Subcutaneous abdominal adipose tissue (tissue), 5 donors: ENCODE data around the gene VTI1A.
"Not testable (repeated sequence)": the region's sequence is repeated elsewhere in the genome, so short reads cannot be mapped to it uniquely, and the experiment has no call there.

Source experiments
- H3K27ac ChIP-seq: one replicate; pipeline ENCODE4 v1.7.0; 2013; ENCODE audit warnings: low read depth, mild to moderate bottlenecking, inconsistent platforms, low read length, moderate library complexity
- H3K27me3 ChIP-seq, 5 donors: one replicate each; pipeline ENCODE4 v1.7.0; 2013; ENCODE audit warnings: low read length in 5 of 5, inconsistent platforms in 1 of 5; ENCODE audit not compliant: control insufficient read depth in 5 of 5, insufficient read depth in 4 of 5
- H3K36me3 ChIP-seq, 5 donors: one replicate each; pipeline ENCODE4 v1.7.0; 2013; ENCODE audit warnings: low read length in 5 of 5; ENCODE audit not compliant: control insufficient read depth in 5 of 5, insufficient read depth in 5 of 5
- H3K4me1 ChIP-seq, 5 donors: one replicate each; pipeline ENCODE4 v1.7.0; 2013; ENCODE audit warnings: low read length in 5 of 5, mild to moderate bottlenecking in 3 of 5, moderate library complexity in 1 of 5; ENCODE audit not compliant: control insufficient read depth in 5 of 5, insufficient read depth in 5 of 5
- H3K4me3 ChIP-seq, 5 donors: one replicate each; pipeline ENCODE4 v1.7.0; 2013; ENCODE audit warnings: low read length in 5 of 5, low read depth in 1 of 5
- H3K9ac ChIP-seq, 5 donors: one replicate each; pipeline ENCODE4 v1.7.0; 2013; ENCODE audit warnings: low read length in 5 of 5, mild to moderate bottlenecking in 4 of 5, moderate library complexity in 3 of 5
- H3K9me3 ChIP-seq, 5 donors: one replicate each; pipeline ENCODE4 v1.7.0; 2013; ENCODE audit warnings: low read length in 5 of 5; ENCODE audit not compliant: control insufficient read depth in 5 of 5
- donor health status: healthy.
- donor health status: healthy.
- donor health status: healthy.
- donor health status: healthy.
- donor health status: healthy.

VTI1A gene

GRCh38 chr10:112447620-112447928 lies 559 bp downstream of the VTI1A start:
- Histone ChIP-seq H3K9ac (peak overlapping the region; percentile 90 to 100 (median 99)), H3K27ac (peak overlapping the region; percentile 95), H3K36me3 (peaks cover 9 to 20% (median 15%) of the 10 kb centered on the region in 5 donors), H3K4me1 (peaks cover 3 to 29% (median 25%) of the 10 kb centered on the region in 5 donors), H3K27me3 (no peaks in the 10 kb centered on the region), H3K9me3 (no peaks in the 10 kb centered on the region), H3K4me3 (peak overlapping the region; percentile 94 to 100 (median 97))

- Histone ChIP-seq H3K9me3 (no peaks in the 10 kb centered on the region), H3K4me1 (peaks cover 3 to 29% (median 25%) of the 10 kb centered on the region in 5 donors), H3K4me3 (no peak overlapping the region), H3K27ac (no peak overlapping the region), H3K27me3 (no peaks in the 10 kb centered on the region), H3K9ac (no peak overlapping the region), H3K36me3 (peaks cover 3 to 11% (median 6%) of the 10 kb centered on the region in 5 donors)
Observed at GRCh38 chr10:112448888-112449287, 1.9 kb downstream of the VTI1A start.

- H3K4me3 ChIP-seq = no peak overlapping the region
- H3K27me3 ChIP-seq = no peaks in the 10 kb centered on the region
- H3K4me1 ChIP-seq = no peaks in the 10 kb centered on the region
- H3K9me3 ChIP-seq = no peaks in the 10 kb centered on the region
- H3K9ac ChIP-seq = no peak overlapping the region
- peaks cover 0 to 2% (median 0%) of the 10 kb centered on the region in 5 donors for H3K36me3 ChIP-seq
- no peak overlapping the region for H3K27ac ChIP-seq
Observed at GRCh38 chr10:112454910-112455779, 8.1 kb downstream of the VTI1A start.

- Histone ChIP-seq H3K4me1 (no peaks in the 10 kb centered on the region), H3K27ac (no peak overlapping the region), H3K9ac (no peak overlapping the region), H3K9me3 (no peaks in the 10 kb centered on the region), H3K36me3 (peaks cover 0 to 7% (median 0%) of the 10 kb centered on the region in 5 donors), H3K4me3 (no peak overlapping the region), H3K27me3 (no peaks in the 10 kb centered on the region)
Observed at GRCh38 chr10:112456533-112456932, 9.5 kb downstream of the VTI1A start.

GRCh38 chr10:112460366-112460765 lies 13.4 kb downstream of the VTI1A start:
- Histone ChIP-seq H3K4me3 (no peak overlapping the region), H3K4me1 (no peaks in the 10 kb centered on the region), H3K9me3 (no peaks in the 10 kb centered on the region), H3K27me3 (no peaks in the 10 kb centered on the region), H3K36me3 (peaks cover 6 to 20% (median 11%) of the 10 kb centered on the region in 5 donors), H3K27ac (no peak overlapping the region), H3K9ac (no peak overlapping the region)

- Histone ChIP-seq H3K36me3 (peaks cover 10 to 26% (median 16%) of the 10 kb centered on the region in 5 donors), H3K4me3 (no peak overlapping the region), H3K27me3 (no peaks in the 10 kb centered on the region), H3K4me1 (no peaks in the 10 kb centered on the region), H3K9me3 (no peaks in the 10 kb centered on the region), H3K9ac (no peak overlapping the region), H3K27ac (no peak overlapping the region)
Observed at GRCh38 chr10:112461029-112461887, 14.2 kb downstream of the VTI1A start.

- not testable (repeated sequence) for H3K4me3 ChIP-seq, H3K27me3 ChIP-seq, H3K9me3 ChIP-seq, H3K9ac ChIP-seq, H3K4me1 ChIP-seq, H3K27ac ChIP-seq
- H3K36me3 ChIP-seq = peaks cover 10 to 35% (median 22%) of the 10 kb centered on the region in 5 donors
Observed at GRCh38 chr10:112464074-112464473, 17.1 kb downstream of the VTI1A start.

GRCh38 chr10:112465299-112465883 lies 18.4 kb downstream of the VTI1A start:
- H3K9me3 ChIP-seq = no peaks in the 10 kb centered on the region
- H3K27ac ChIP-seq = no peak overlapping the region
- H3K27me3 ChIP-seq = no peaks in the 10 kb centered on the region
- H3K4me3 ChIP-seq = no peak overlapping the region
- H3K9ac ChIP-seq = no peak overlapping the region
- no peaks in the 10 kb centered on the region for H3K4me1 ChIP-seq
- H3K36me3 ChIP-seq = peaks cover 10 to 39% (median 22%) of the 10 kb centered on the region in 5 donors

GRCh38 chr10:112466802-112467201 lies 19.8 kb downstream of the VTI1A start:
- H3K9me3 ChIP-seq = no peaks in the 10 kb centered on the region
- H3K27me3 ChIP-seq = no peaks in the 10 kb centered on the region
- no peak overlapping the region for H3K27ac ChIP-seq
- H3K4me3 ChIP-seq = no peak overlapping the region
- peaks cover 10 to 32% (median 20%) of the 10 kb centered on the region in 5 donors for H3K36me3 ChIP-seq
- H3K4me1 ChIP-seq = peaks cover 0 to 5% (median 0%) of the 10 kb centered on the region in 5 donors
- no peak overlapping the region for H3K9ac ChIP-seq
